Spleen (tissue), 11 donors: ENCODE measurements around the gene EMX1. TPM values are rescaled to one million over a fixed set of nuclear protein-coding genes. Genes with fewer than 3 reads are reported as not detected.

Source experiments
- DNase-seq: peaks from one replicate; pipeline ENCODE4 v3.0.0-alpha.2; 2020
- H3K27ac ChIP-seq, 8 donors: fragments of 200-600 bp; sonication (generic) in 7 of 8; 1 replicate in 4 of 8; 2 replicates in 4 of 8; pipeline versions ENCODE4 v1.5.0 to v1.8.0; 2016 to 2021; ENCODE audit warnings: inconsistent platforms in 4 of 8, mild to moderate bottlenecking in 4 of 8, moderate library complexity in 1 of 8
- H3K27me3 ChIP-seq, 7 donors: fragments of 200-600 bp; sonication (generic) in 6 of 7; replicated peaks in 1 of 7; 1 replicate in 4 of 7; 2 replicates in 3 of 7; pipeline versions ENCODE4 v1.5.0 to v1.8.0; 2016 to 2021; ENCODE audit warnings: inconsistent platforms in 3 of 7, mild to moderate bottlenecking in 1 of 7
- H3K36me3 ChIP-seq, 6 donors: fragments of 200-600 bp; sonication (generic) in 5 of 6; 1 replicate in 4 of 6; 2 replicates in 2 of 6; pipeline versions ENCODE4 v1.5.0 to v1.8.0; 2016 to 2021; ENCODE audit warnings: inconsistent platforms in 2 of 6
- H3K4me1 ChIP-seq, 6 donors: fragments of 200-600 bp; sonication (generic) in 5 of 6; 1 replicate in 3 of 6; 2 replicates in 3 of 6; pipeline versions ENCODE4 v1.5.0 to v1.8.0; 2016 to 2021; ENCODE audit warnings: inconsistent platforms in 3 of 6
- H3K4me3 ChIP-seq, 8 donors: fragments of 200-600 bp; sonication (generic) in 7 of 8; 1 replicate in 4 of 8; 2 replicates in 4 of 8; pipeline versions ENCODE4 v1.5.0 to v1.8.0; 2016 to 2021; ENCODE audit warnings: inconsistent platforms in 4 of 8, mild to moderate bottlenecking in 4 of 8, moderate library complexity in 2 of 8
- H3K9me3 ChIP-seq, 8 donors: fragments of 200-600 bp; sonication (generic) in 7 of 8; 1 replicate in 4 of 8; 2 replicates in 4 of 8; pipeline versions ENCODE4 v1.5.0 to v1.8.0; 2016 to 2021; ENCODE audit warnings: inconsistent platforms in 4 of 8
- CTCF ChIP-seq, 11 experiments: fragments of 200-600 bp in 7 of 11; fragments of 450-650 bp in 4 of 11; sonication (generic) in 4 of 11; IDR thresholded peaks in 8 of 11; conservative IDR thresholded peaks in 3 of 11; 1 replicate in 7 of 11; 2 replicates in 4 of 11; pipeline versions ENCODE4 v1.4.0 to v1.8.0; 2016 to 2021; ENCODE audit warnings: antibody characterized with exemption in 11 of 11, inconsistent platforms in 4 of 11, mild to moderate bottlenecking in 1 of 11
- POLR2A ChIP-seq, 3 donors: fragments of 450-650 bp; IDR thresholded peaks; one replicate each; pipeline ENCODE4 v1.5.1; 2017; ENCODE audit warnings: antibody characterized with exemption in 3 of 3, mild to moderate bottlenecking in 1 of 3
- POLR2AphosphoS5 ChIP-seq, 3 donors: sonication (generic); formaldehyde crosslinking; IDR thresholded peaks; one replicate each; pipeline ENCODE4 v1.5.1; 2017; ENCODE audit warnings: antibody characterized with exemption in 3 of 3
- WGBS, 5 donors: extraction: QIAGEN DNeasy Blood & Tissue Kit in 3 of 5; methylation state at CpG; one replicate each; pipeline versions ENCODE4 v1.1.5 to v1.1.7; 2013 to 2018; 5-methylcytosine and 5-hydroxymethylcytosine counted together
- intact Hi-C: fragments of 100-400 bp; cut with DNase I; formaldehyde crosslinking; loops from one replicate; pipeline ENCODE4 v1.15.0; 2023; ENCODE audit warnings: low total_unique reads
- polyA plus RNA-seq, 3 donors: library from polyadenylated mRNA; stranded (reverse); fragments of 200-250 nt; gene quantifications; one replicate each; pipeline ENCODE4 v1.2.1, GENCODE V29; 2013
- total RNA-seq, 7 donors: library from RNA; depleted of rRNA in 3 of 7; stranded (reverse); fragments of >200 nt in 3 of 7; fragmentation: NEBNext Ultra II Directional in 4 of 7; extraction: Animal tissue kit (Norgen Biotek cat#: 25700) in 4 of 7; gene quantifications; one replicate each; pipeline versions ENCODE4 v1.1.0 to v1.2.1, GENCODE V29; 2016 to 2021
- donor health status: healthy with polysubstance abuse.
- donor health status: DM: no; HTN: no; CAD: no; lungs with moderate emphysema.
- donor health status: DM: no; HTN: no; CAD: no.
- donor health status: Bipolar disorder and iron deficiency.
- donor health status: healthy.
- donor health status: DM: no; HTN: no; CAD: no.
- donor health status: DM: yes; HTN: yes; CAD: no.

The EMX1 gene
- total and polyA plus RNA-seq, 10 donors, result not detected

GRCh38 chr2:72926368-72926767 is 9.0 kb downstream of the EMX1 start:
- DNase-seq, result no peak
- intact Hi-C loops, result no loop called here
- Histone ChIP-seq H3K4me1 (peaks cover 10 to 24% (median 17%) of the 10 kb centered on the region in 6 donors), H3K27ac (no peak overlapping the region), H3K9me3 (no peaks in the 10 kb centered on the region), H3K27me3 (peaks cover 4 to 100% (median 76%) of the 10 kb centered on the region in 7 donors), H3K36me3 (no peaks in the 10 kb centered on the region), H3K4me3 (no peak overlapping the region)
- no peak for TF ChIP-seq CTCF (IDR thresholded peaks at IDR 0.05 in 8 of 11, conservative IDR thresholded peaks at IDR 0.05 in 3 of 11)
- no peak for TF ChIP-seq POLR2A (IDR thresholded peaks at IDR 0.05)
- no peak for TF ChIP-seq POLR2AphosphoS5 (IDR thresholded peaks at IDR 0.05)
- WGBS, 5 donors, result 14 to 21% (median 16%) methylated on average over 4 of the region's 4 CpGs

GRCh38 chr2:72926811-72927465 is 9.6 kb downstream of the EMX1 start:
- Histone ChIP-seq H3K4me1 (peaks cover 10 to 24% (median 17%) of the 10 kb centered on the region in 6 donors), H3K27me3 (peaks cover 4 to 100% (median 71%) of the 10 kb centered on the region in 7 donors), H3K36me3 (no peaks in the 10 kb centered on the region), H3K4me3 (no peak overlapping the region), H3K9me3 (no peaks in the 10 kb centered on the region), H3K27ac (no peak overlapping the region)
- intact Hi-C loops, result no loop called here
- TF ChIP-seq CTCF (IDR thresholded peaks at IDR 0.05 in 8 of 11, conservative IDR thresholded peaks at IDR 0.05 in 3 of 11) (no peak), POLR2AphosphoS5 (IDR thresholded peaks at IDR 0.05) (no peak), POLR2A (IDR thresholded peaks at IDR 0.05) (no peak)
- DNase-seq, result no peak
- 46 to 59% (median 54%) methylated on average over 6 of the region's 6 CpGs for WGBS, 5 donors

GRCh38 chr2:72927619-72928550 is 10.6 kb downstream of the EMX1 start:
- 80 to 89% (median 82%) methylated on average over 8 of the region's 8 CpGs for WGBS, 5 donors
- peaks cover 10 to 24% (median 17%) of the 10 kb centered on the region in 6 donors for H3K4me1 ChIP-seq
- H3K27me3 ChIP-seq, result peaks cover 4 to 100% (median 61%) of the 10 kb centered on the region in 7 donors
- DNase-seq, result peak; percentile 47
- H3K36me3 ChIP-seq, result no peaks in the 10 kb centered on the region
- intact Hi-C loops, result no loop called here
- no peak overlapping the region for H3K27ac ChIP-seq
- no peaks in the 10 kb centered on the region for H3K9me3 ChIP-seq
- no peak overlapping the region for H3K4me3 ChIP-seq
- TF ChIP-seq POLR2AphosphoS5 (IDR thresholded peaks at IDR 0.05), result no peak
- TF ChIP-seq POLR2A (IDR thresholded peaks at IDR 0.05), result no peak
- no peak for TF ChIP-seq CTCF (IDR thresholded peaks at IDR 0.05 in 8 of 11, conservative IDR thresholded peaks at IDR 0.05 in 3 of 11)

- Histone ChIP-seq H3K4me1 (peaks cover 7 to 18% (median 13%) of the 10 kb centered on the region in 6 donors), H3K9me3 (no peaks in the 10 kb centered on the region), H3K36me3 (no peaks in the 10 kb centered on the region), H3K4me3 (no peak overlapping the region), H3K27ac (no peak overlapping the region), H3K27me3 (peaks cover 4 to 94% (median 50%) of the 10 kb centered on the region in 7 donors)
- intact Hi-C loops, result no loop called here
- no peak for DNase-seq
- WGBS, 5 donors, result 89 to 100% (median 93%) methylated on average over 1 of the region's 1 CpG
- TF ChIP-seq POLR2AphosphoS5 (IDR thresholded peaks at IDR 0.05) (no peak), POLR2A (IDR thresholded peaks at IDR 0.05) (no peak), CTCF (IDR thresholded peaks at IDR 0.05 in 8 of 11, conservative IDR thresholded peaks at IDR 0.05 in 3 of 11) (no peak)
These were observed 11.7 kb downstream of the EMX1 start for GRCh38 chr2:72929010-72929409.
